ENCODE measurements around the gene GTPBP1.

Gene GTPBP1

GRCh38 chr22:38710866-38711265, 5.1 kb downstream of the GTPBP1 start:
- FAIRE-seq (no peak), DNase-seq (ENCODE audit: insufficient read length, low spot score) (no peak)
- no peak for TF ChIP-seq POLR2A (IDR thresholded peaks at IDR 0.05; ENCODE audit: low read depth, low read length)

- no peak for DNase-seq (ENCODE audit: insufficient read length, low spot score)
- FAIRE-seq, result no peak
- no peak for TF ChIP-seq POLR2A (IDR thresholded peaks at IDR 0.05; ENCODE audit: low read depth, low read length)
These were observed 6.9 kb downstream of the GTPBP1 start for GRCh38 chr22:38712486-38713207.

GRCh38 chr22:38713921-38714320, 8.2 kb downstream of the GTPBP1 start:
- no peak for FAIRE-seq
- TF ChIP-seq POLR2A (IDR thresholded peaks at IDR 0.05; ENCODE audit: low read depth, low read length), result no peak
- no peak for DNase-seq (ENCODE audit: insufficient read length, low spot score)

- no peak for TF ChIP-seq POLR2A (IDR thresholded peaks at IDR 0.05; ENCODE audit: low read depth, low read length)
- FAIRE-seq (no peak), DNase-seq (ENCODE audit: insufficient read length, low spot score) (no peak)
These were observed 9.5 kb downstream of the GTPBP1 start for GRCh38 chr22:38715176-38715764.

- no peak for TF ChIP-seq POLR2A (IDR thresholded peaks at IDR 0.05; ENCODE audit: low read depth, low read length)
- no peak for FAIRE-seq
- DNase-seq (ENCODE audit: insufficient read length, low spot score), result no peak
These were observed 10.1 kb downstream of the GTPBP1 start for GRCh38 chr22:38715852-38716251.

- DNase-seq (ENCODE audit: insufficient read length, low spot score) (no peak), FAIRE-seq (no peak)
- TF ChIP-seq POLR2A (IDR thresholded peaks at IDR 0.05; ENCODE audit: low read depth, low read length), result no peak
These were observed 10.5 kb downstream of the GTPBP1 start for GRCh38 chr22:38716271-38716670.

GRCh38 chr22:38716826-38717225, 11.1 kb downstream of the GTPBP1 start:
- FAIRE-seq (no peak), DNase-seq (ENCODE audit: insufficient read length, low spot score) (no peak)
- no peak for TF ChIP-seq POLR2A (IDR thresholded peaks at IDR 0.05; ENCODE audit: low read depth, low read length)

- no peak for DNase-seq (ENCODE audit: insufficient read length, low spot score)
- no peak for TF ChIP-seq POLR2A (IDR thresholded peaks at IDR 0.05; ENCODE audit: low read depth, low read length)
- no peak for FAIRE-seq
These were observed 11.5 kb downstream of the GTPBP1 start for GRCh38 chr22:38717244-38717643.

- no peak for TF ChIP-seq POLR2A (IDR thresholded peaks at IDR 0.05; ENCODE audit: low read depth, low read length)
- FAIRE-seq, result peak; percentile 82
- DNase-seq (ENCODE audit: insufficient read length, low spot score), result peak; percentile 71
These were observed 12.7 kb downstream of the GTPBP1 start for GRCh38 chr22:38718414-38718813.

- no peak for TF ChIP-seq POLR2A (IDR thresholded peaks at IDR 0.05; ENCODE audit: low read depth, low read length)
- DNase-seq (ENCODE audit: insufficient read length, low spot score), result no peak
- no peak for FAIRE-seq
These were observed 13.5 kb downstream of the GTPBP1 start for GRCh38 chr22:38719196-38719595.

GRCh38 chr22:38720350-38720749, 14.6 kb downstream of the GTPBP1 start:
- no peak for TF ChIP-seq POLR2A (IDR thresholded peaks at IDR 0.05; ENCODE audit: low read depth, low read length)
- no peak for FAIRE-seq

GRCh38 chr22:38721551-38721950, 15.8 kb downstream of the GTPBP1 start:
- TF ChIP-seq POLR2A (IDR thresholded peaks at IDR 0.05; ENCODE audit: low read depth, low read length), result no peak
- no peak for DNase-seq (ENCODE audit: insufficient read length, low spot score)
- no peak for FAIRE-seq

More at GRCh38 chr22:38720350-38720749, 14.6 kb downstream of the GTPBP1 start:
- no peak for DNase-seq (ENCODE audit: insufficient read length, low spot score)

- TF ChIP-seq POLR2A (IDR thresholded peaks at IDR 0.05; ENCODE audit: low read depth, low read length), result no peak
- FAIRE-seq, result no peak
- no peak for DNase-seq (ENCODE audit: insufficient read length, low spot score)
These were observed 18.4 kb downstream of the GTPBP1 start for GRCh38 chr22:38724176-38724575.

- TF ChIP-seq POLR2A (IDR thresholded peaks at IDR 0.05; ENCODE audit: low read depth, low read length), result no peak
- DNase-seq (ENCODE audit: insufficient read length, low spot score), result no peak
- no peak for FAIRE-seq
These were observed 19.3 kb downstream of the GTPBP1 start for GRCh38 chr22:38724926-38725571.
